ENCODE measurements around the gene ZNF28.
"Not testable (repeated sequence)": the region's sequence is repeated elsewhere in the genome, so short reads cannot be mapped to it uniquely, and the experiment has no call there.

Gene ZNF28

GRCh38 chr19:52756447-52756846 is 65.0 kb downstream of the ZNF28 start:
- not testable (repeated sequence) for ATAC-seq

- no peak for ATAC-seq
Observed at GRCh38 chr19:52749780-52750179, 71.7 kb downstream of the ZNF28 start.

GRCh38 chr19:52748336-52748950 is 73.0 kb downstream of the ZNF28 start:
- ATAC-seq = no peak
